Nephron (organoid): ENCODE data around the gene TTC17.
"Not testable (repeated sequence)": the region's sequence is repeated elsewhere in the genome, so short reads cannot be mapped to it uniquely, and the experiment has no call there.

ENCODE experiments used
- H3K27ac Mint-ChIP-seq, 3 experiments: 2 replicates each; pipeline ENCODE4 v1.8.0; 2020; ENCODE audit warnings: mixed read lengths in 3 of 3, mild to moderate bottlenecking in 2 of 3, moderate library complexity in 1 of 3
- H3K27me3 Mint-ChIP-seq: 2 replicates; pipeline ENCODE4 v1.8.0; 2021; ENCODE audit warnings: low read depth, mild to moderate bottlenecking, moderate library complexity, mixed read lengths
- H3K36me3 Mint-ChIP-seq: 2 replicates; pipeline ENCODE4 v1.8.0; 2020; ENCODE audit warnings: low read depth, mixed read lengths
- H3K4me1 Mint-ChIP-seq: 2 replicates; pipeline ENCODE4 v1.8.0; 2020; ENCODE audit warnings: mixed read lengths
- H3K4me3 Mint-ChIP-seq, 3 experiments: 2 replicates each; pipeline ENCODE4 v1.8.0; 2020; ENCODE audit warnings: mild to moderate bottlenecking in 3 of 3, mixed read lengths in 3 of 3, moderate library complexity in 2 of 3
- H3K9me3 Mint-ChIP-seq: 2 replicates; pipeline ENCODE4 v1.8.0; 2020; ENCODE audit warnings: mixed read lengths
- CTCF ChIP-seq, 3 experiments: fragments of 200-600 bp; sonication (generic); IDR thresholded peaks; one replicate each; pipeline ENCODE4 v1.5.0; 2021; ENCODE audit warnings: antibody characterized with exemption in 3 of 3; ENCODE audit not compliant: unreplicated experiment in 3 of 3

The TTC17 gene

GRCh38 chr11:43392713-43393112 is 34.0 kb downstream of the TTC17 start:
- H3K27ac Mint-ChIP-seq: no peak overlapping the region
- H3K4me1 Mint-ChIP-seq: no peaks in the 10 kb centered on the region
- H3K27me3 Mint-ChIP-seq: no peaks in the 10 kb centered on the region
- no peaks in the 10 kb centered on the region for H3K9me3 Mint-ChIP-seq
- TF ChIP-seq CTCF (IDR thresholded peaks at IDR 0.05; ENCODE audit: unreplicated experiment in 3 of 3): no peak
- H3K36me3 Mint-ChIP-seq: peaks cover 69% of the 10 kb centered on the region
- no peak overlapping the region for H3K4me3 Mint-ChIP-seq

- H3K9me3 Mint-ChIP-seq: no peaks in the 10 kb centered on the region
- no peaks in the 10 kb centered on the region for H3K27me3 Mint-ChIP-seq
- H3K36me3 Mint-ChIP-seq: peaks cover 76% of the 10 kb centered on the region
- no peak for TF ChIP-seq CTCF (IDR thresholded peaks at IDR 0.05; ENCODE audit: unreplicated experiment in 3 of 3)
- H3K27ac Mint-ChIP-seq: no peak overlapping the region
- no peaks in the 10 kb centered on the region for H3K4me1 Mint-ChIP-seq
- no peak overlapping the region for H3K4me3 Mint-ChIP-seq
Observed at GRCh38 chr11:43393765-43394355, 35.1 kb downstream of the TTC17 start.

- Mint-ChIP-seq H3K27me3 (no peaks in the 10 kb centered on the region), H3K9me3 (no peaks in the 10 kb centered on the region), H3K36me3 (peaks cover 80% of the 10 kb centered on the region), H3K27ac (no peak overlapping the region), H3K4me1 (no peaks in the 10 kb centered on the region), H3K4me3 (no peak overlapping the region)
- TF ChIP-seq CTCF (IDR thresholded peaks at IDR 0.05; ENCODE audit: unreplicated experiment in 3 of 3): no peak
Observed at GRCh38 chr11:43396617-43397016, 37.9 kb downstream of the TTC17 start.

- Mint-ChIP-seq H3K27ac (no peak overlapping the region), H3K4me1 (no peaks in the 10 kb centered on the region), H3K36me3 (peaks cover 78% of the 10 kb centered on the region), H3K27me3 (no peaks in the 10 kb centered on the region), H3K4me3 (no peak overlapping the region), H3K9me3 (no peaks in the 10 kb centered on the region)
- TF ChIP-seq CTCF (IDR thresholded peaks at IDR 0.05; ENCODE audit: unreplicated experiment in 3 of 3): no peak
Observed at GRCh38 chr11:43397251-43397650, 38.5 kb downstream of the TTC17 start.

GRCh38 chr11:43399983-43400630 is 41.4 kb downstream of the TTC17 start:
- peaks cover 80% of the 10 kb centered on the region for H3K36me3 Mint-ChIP-seq
- no peak overlapping the region for H3K27ac Mint-ChIP-seq
- H3K4me3 Mint-ChIP-seq: no peak overlapping the region
- H3K27me3 Mint-ChIP-seq: no peaks in the 10 kb centered on the region
- no peaks in the 10 kb centered on the region for H3K4me1 Mint-ChIP-seq
- H3K9me3 Mint-ChIP-seq: no peaks in the 10 kb centered on the region
- no peak for TF ChIP-seq CTCF (IDR thresholded peaks at IDR 0.05; ENCODE audit: unreplicated experiment in 3 of 3)

GRCh38 chr11:43401252-43401651 is 42.5 kb downstream of the TTC17 start:
- no peaks in the 10 kb centered on the region for H3K4me1 Mint-ChIP-seq
- TF ChIP-seq CTCF (IDR thresholded peaks at IDR 0.05; ENCODE audit: unreplicated experiment in 3 of 3): no peak
- no peak overlapping the region for H3K4me3 Mint-ChIP-seq
- H3K27me3 Mint-ChIP-seq: no peaks in the 10 kb centered on the region
- H3K36me3 Mint-ChIP-seq: peaks cover 84% of the 10 kb centered on the region
- no peaks in the 10 kb centered on the region for H3K9me3 Mint-ChIP-seq
- no peak overlapping the region for H3K27ac Mint-ChIP-seq

- H3K27ac Mint-ChIP-seq, H3K4me3 Mint-ChIP-seq, H3K4me1 Mint-ChIP-seq, H3K27me3 Mint-ChIP-seq, H3K9me3 Mint-ChIP-seq: not testable (repeated sequence)
- H3K36me3 Mint-ChIP-seq: peaks cover 83% of the 10 kb centered on the region
Observed at GRCh38 chr11:43401811-43402210, 43.1 kb downstream of the TTC17 start.
